Activated T-cell treated with anti-CD3 and anti-CD28 coated beads for 24 hours (primary cell): Measurements from ENCODE around the gene LDHAL6B.

Experiments
- DNase-seq: peaks from one replicate; pipeline ENCODE4 v3.0.0-alpha.2; 2020; ENCODE audit warnings: low read depth

LDHAL6B gene

DNA sequence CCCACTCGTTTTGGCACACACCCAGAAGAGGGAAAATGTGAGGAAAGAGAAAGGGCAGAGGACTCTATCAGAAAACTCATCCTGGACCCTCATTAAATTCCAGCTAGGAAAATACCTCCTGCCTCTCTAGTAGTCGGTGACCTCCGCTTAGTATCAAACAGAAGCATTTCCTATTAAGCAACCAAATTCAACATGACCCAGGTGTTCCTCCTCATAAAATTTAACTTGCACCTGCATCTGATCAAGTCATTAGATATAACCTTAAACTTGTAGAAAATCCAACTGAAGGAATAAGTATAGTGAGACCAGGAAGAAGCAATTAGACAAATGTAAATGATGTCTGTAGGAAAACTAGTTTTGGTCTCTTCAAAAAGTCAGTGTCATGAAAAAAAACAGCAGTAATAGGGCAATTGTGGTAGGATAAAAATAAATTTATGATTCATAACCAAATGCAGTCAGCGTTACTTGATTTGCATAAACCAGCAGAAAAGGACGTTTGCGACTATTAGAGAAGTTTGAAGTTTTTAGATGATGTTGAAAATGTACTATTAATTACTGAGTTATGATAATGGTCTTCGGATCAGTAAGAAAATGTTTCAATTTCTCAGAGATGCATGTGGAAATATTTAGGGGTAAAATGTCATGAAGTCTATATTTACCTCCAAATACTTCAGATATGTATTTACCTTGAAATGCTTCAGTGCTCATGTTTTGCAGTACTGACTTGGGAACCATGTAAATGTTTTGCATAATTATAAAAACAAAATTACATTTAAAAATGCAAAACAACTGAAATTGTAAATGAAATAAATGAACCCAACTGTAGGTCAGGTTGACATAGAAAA, 44.6 kb downstream of the LDHAL6B start:
- no peak for DNase-seq

DNA sequence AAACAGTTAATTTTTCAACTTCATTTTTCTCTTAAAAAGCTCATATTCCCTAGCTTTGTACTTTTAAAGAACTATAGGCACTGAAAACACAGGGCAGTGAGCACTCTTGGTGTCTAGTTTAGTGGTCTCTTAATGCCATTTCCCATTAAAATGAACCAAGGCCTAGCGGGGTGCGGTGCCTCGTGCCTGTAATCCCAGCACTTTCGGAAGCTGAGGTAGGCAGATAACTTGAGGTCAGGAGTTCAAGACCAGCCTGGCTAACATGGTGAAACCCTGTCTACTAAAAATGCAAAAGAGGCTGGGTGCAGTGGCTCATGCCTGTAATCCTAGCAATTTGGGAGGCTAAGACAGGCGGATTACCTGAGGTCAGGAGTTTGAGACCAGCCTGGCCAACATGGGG, 45.5 kb downstream of the LDHAL6B start:
- no peak for DNase-seq

DNA sequence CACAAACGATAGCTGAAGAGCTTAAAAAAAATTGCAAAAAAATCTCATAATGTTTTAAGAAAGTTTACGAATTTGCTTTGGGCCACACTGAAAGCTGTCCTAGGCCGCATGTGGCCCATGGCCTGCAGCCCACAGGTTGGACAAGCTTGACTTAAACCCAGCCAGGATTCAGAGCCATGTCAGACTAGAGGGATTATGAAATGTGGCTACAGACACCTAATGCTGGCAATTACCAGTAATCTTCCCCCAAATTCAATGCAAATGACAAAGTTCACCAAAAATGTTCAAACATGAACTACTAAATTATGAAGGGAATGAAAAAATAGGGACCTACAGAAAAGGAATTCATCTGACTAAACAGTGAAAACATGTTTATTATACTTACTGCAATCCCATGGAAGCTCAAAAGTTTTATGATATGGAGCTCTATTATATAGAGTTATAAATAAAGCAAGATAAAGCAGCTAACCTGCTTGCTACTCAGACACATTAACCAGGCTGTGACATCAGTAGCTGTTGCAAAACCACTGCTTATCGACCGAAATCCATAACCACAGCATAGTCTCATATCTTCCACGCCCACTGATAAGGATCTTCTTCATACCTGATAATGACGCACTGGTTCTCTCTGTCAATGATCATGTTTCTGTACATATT, 49.2 kb downstream of the LDHAL6B start:
- peak; percentile 10 for DNase-seq

DNA sequence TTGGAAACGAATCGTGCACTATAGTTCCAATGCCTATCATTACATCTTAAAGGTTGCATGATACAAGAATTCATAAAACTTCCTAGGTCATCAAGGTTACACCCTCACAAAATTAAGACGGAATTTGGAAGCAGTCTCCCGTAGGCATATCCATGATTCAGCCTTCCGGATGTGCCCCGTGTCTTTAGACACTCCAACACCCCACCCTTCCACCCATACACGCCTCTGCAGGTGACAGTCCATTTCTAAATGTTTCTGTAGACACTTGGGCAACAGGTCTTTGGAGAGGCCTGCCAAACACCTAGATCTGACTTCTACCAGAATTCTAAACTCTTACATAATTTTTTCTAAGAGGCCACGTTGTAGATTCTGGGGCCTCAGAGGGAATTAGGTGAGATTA, 49.8 kb downstream of the LDHAL6B start:
- DNase-seq, result no peak

DNA sequence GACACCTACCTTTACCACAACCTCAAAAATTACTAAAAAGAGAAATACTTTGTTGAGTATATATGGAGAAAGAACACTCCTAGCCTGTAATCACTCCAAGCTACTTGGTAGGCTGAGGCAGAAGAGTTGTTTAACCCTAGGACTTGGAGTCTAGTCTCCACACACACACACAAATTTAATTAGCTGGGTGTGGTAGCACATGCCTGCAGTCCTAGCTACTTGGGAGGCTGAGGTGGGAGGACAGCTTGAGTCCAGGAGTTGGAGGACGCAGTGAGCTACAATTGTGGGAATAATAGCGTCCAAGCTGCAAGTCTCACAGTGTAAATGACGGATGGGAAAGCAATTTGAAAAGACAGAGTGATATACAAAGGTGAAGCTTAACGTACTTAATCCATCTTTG, 50.5 kb downstream of the LDHAL6B start:
- no peak for DNase-seq
